Right atrium auricular region (tissue), 2 donors: ENCODE results near the gene LRRTM3. TPM values are rescaled to one million over a fixed set of nuclear protein-coding genes. Genes with fewer than 3 reads are reported as not detected.

ENCODE experiments used
- DNase-seq: peaks from one replicate; pipeline ENCODE4 v3.0.0-alpha.2; 2019; ENCODE audit warnings: low spot score
- H3K27ac ChIP-seq, 2 donors: fragments of 200-600 bp; sonication (generic); 1 replicate in 1 of 2; 2 replicates in 1 of 2; pipeline ENCODE4 v1.5.1; 2016 to 2019
- H3K27me3 ChIP-seq, 2 donors: fragments of 200-600 bp; sonication (generic); one replicate each; pipeline versions ENCODE4 v1.5.1 to v1.6.0; 2017 to 2019
- H3K36me3 ChIP-seq: fragments of 200-600 bp; sonication (generic); one replicate; pipeline ENCODE4 v1.5.1; 2016
- H3K4me1 ChIP-seq, 2 donors: fragments of 200-600 bp; sonication (generic); one replicate each; pipeline versions ENCODE4 v1.5.1 to v1.6.0; 2017 to 2019
- H3K4me3 ChIP-seq, 2 donors: fragments of 200-600 bp; sonication (generic); 1 replicate in 1 of 2; 2 replicates in 1 of 2; pipeline ENCODE4 v1.5.1; 2017 to 2019; ENCODE audit warnings: mild to moderate bottlenecking in 1 of 2, moderate library complexity in 1 of 2
- H3K9me3 ChIP-seq, 2 donors: fragments of 200-600 bp; sonication (generic); one replicate each; pipeline ENCODE4 v1.5.1; 2019
- CTCF ChIP-seq, 2 donors: fragments of 200-600 bp; sonication (generic); IDR thresholded peaks; one replicate each; pipeline ENCODE4 v1.5.1; 2019; ENCODE audit warnings: antibody characterized with exemption in 2 of 2
- total RNA-seq, 2 donors: library from RNA; depleted of rRNA; stranded (reverse); fragments of >200 nt; gene quantifications; one replicate each; pipeline ENCODE4 v1.1.0, GENCODE V29; 2016

LRRTM3 gene
- total RNA-seq, 2 donors from 2014 or later, result not detected

GRCh38 chr10:67022099-67022498 is 96.3 kb downstream of the LRRTM3 start:
- DNase-seq, result no peak
- Histone ChIP-seq H3K27ac (no peak overlapping the region), H3K4me1 (no peaks in the 10 kb centered on the region), H3K4me3 (no peak overlapping the region), H3K36me3 (no peaks in the 10 kb centered on the region), H3K9me3 (no peaks in the 10 kb centered on the region), H3K27me3 (no peaks in the 10 kb centered on the region)
- no peak for TF ChIP-seq CTCF (IDR thresholded peaks at IDR 0.05)

- no peak overlapping the region for H3K4me3 ChIP-seq
- no peak for TF ChIP-seq CTCF (IDR thresholded peaks at IDR 0.05)
- DNase-seq, result no peak
Measured at GRCh38 chr10:67033878-67034277, 108.0 kb downstream of the LRRTM3 start.

GRCh38 chr10:67036808-67037207 is 111.0 kb downstream of the LRRTM3 start:
- no peak for DNase-seq
- Histone ChIP-seq H3K4me3 (no peak overlapping the region), H3K9me3 (no peaks in the 10 kb centered on the region), H3K36me3 (no peaks in the 10 kb centered on the region), H3K27me3 (no peaks in the 10 kb centered on the region), H3K27ac (no peak overlapping the region), H3K4me1 (no peaks in the 10 kb centered on the region)
- TF ChIP-seq CTCF (IDR thresholded peaks at IDR 0.05), result no peak

More at GRCh38 chr10:67033878-67034277, 108.0 kb downstream of the LRRTM3 start:
- Histone ChIP-seq H3K27ac (no peak overlapping the region), H3K36me3 (no peaks in the 10 kb centered on the region), H3K9me3 (no peaks in the 10 kb centered on the region), H3K4me1 (no peaks in the 10 kb centered on the region), H3K27me3 (no peaks in the 10 kb centered on the region)

GRCh38 chr10:67043041-67043440 is 117.2 kb downstream of the LRRTM3 start:
- no peak for TF ChIP-seq CTCF (IDR thresholded peaks at IDR 0.05)
- Histone ChIP-seq H3K9me3 (no peaks in the 10 kb centered on the region), H3K27me3 (no peaks in the 10 kb centered on the region), H3K27ac (no peak overlapping the region), H3K4me3 (no peak overlapping the region), H3K4me1 (no peaks in the 10 kb centered on the region), H3K36me3 (no peaks in the 10 kb centered on the region)
- DNase-seq, result no peak

GRCh38 chr10:67045404-67045803 is 119.6 kb downstream of the LRRTM3 start:
- no peaks in the 10 kb centered on the region for H3K9me3 ChIP-seq
- no peak overlapping the region for H3K4me3 ChIP-seq
- DNase-seq, result no peak
- H3K27ac ChIP-seq, result no peak overlapping the region
- TF ChIP-seq CTCF (IDR thresholded peaks at IDR 0.05), result no peak
- H3K27me3 ChIP-seq, result no peaks in the 10 kb centered on the region
- no peaks in the 10 kb centered on the region for H3K4me1 ChIP-seq
- H3K36me3 ChIP-seq, result no peaks in the 10 kb centered on the region

DNA sequence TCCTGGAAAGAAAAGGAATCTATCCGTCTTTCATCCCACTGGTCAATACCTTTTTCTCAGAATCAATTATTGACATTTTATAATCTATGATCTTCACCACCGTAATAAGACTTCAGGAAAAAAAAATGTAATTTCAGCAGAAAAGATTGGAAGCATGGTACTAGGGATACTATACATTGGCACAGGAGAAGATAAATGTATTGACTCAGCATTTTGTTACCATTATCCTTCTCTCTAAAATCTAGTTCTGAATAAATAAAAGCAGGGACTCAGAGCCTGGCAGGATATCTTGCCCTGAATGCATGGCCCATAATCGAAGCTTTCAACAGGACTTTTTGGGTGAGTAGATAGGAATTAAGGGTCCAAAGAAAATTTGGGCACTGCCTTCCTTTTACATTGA is 120.7 kb downstream of the LRRTM3 start:
- no peaks in the 10 kb centered on the region for H3K4me1 ChIP-seq
- H3K27me3 ChIP-seq, result no peaks in the 10 kb centered on the region
- DNase-seq, result no peak
- no peak for TF ChIP-seq CTCF (IDR thresholded peaks at IDR 0.05)
- H3K36me3 ChIP-seq, result no peaks in the 10 kb centered on the region
- H3K9me3 ChIP-seq, result no peaks in the 10 kb centered on the region
- H3K27ac ChIP-seq, result no peak overlapping the region
- no peak overlapping the region for H3K4me3 ChIP-seq
